Ishikawa (cell line): Measurements from ENCODE around the gene SF3B6.

Source experiments
- EGR1 ChIP-seq: IDR thresholded peaks from 2 replicates; pipeline ENCODE4 v1.6.1; 2012
- MAX ChIP-seq: IDR thresholded peaks from 2 replicates; pipeline ENCODE4 v1.6.1; 2012
- NFIC ChIP-seq: IDR thresholded peaks from 2 replicates; pipeline ENCODE4 v1.6.1; 2012
- YY1 ChIP-seq: IDR thresholded peaks from 2 replicates; pipeline ENCODE4 v1.6.1; 2012; ENCODE audit warnings: low read depth

- TF ChIP-seq MAX (0 out of 2 replicates have a peak, but pooled peaks have one; percentile 2), YY1 (no peak), EGR1 (no peak), NFIC (no peak)
These were observed 28.5 kb downstream of the SF3B6 start for GRCh38 chr2:24047703-24048033.
